HAP-1 (cell line): Measurements from ENCODE around the gene ATP5F1E.

Experiments
- DNase-seq, 2 experiments: peaks; one replicate each; pipeline ENCODE4 v3.0.0-alpha.2; 2016 to 2020; ENCODE audit warnings: low spot score in 2 of 2
- H3K27me3 ChIP-seq: fragments of 250-450 bp; sonication (Bioruptor Pico); 2 replicates; pipeline ENCODE4 v1.5.1; 2020; ENCODE audit warnings: low read depth, mild to moderate bottlenecking, moderate library complexity
- H3K36me3 ChIP-seq: fragments of 250-450 bp; sonication (Bioruptor Pico); replicated peaks from 2 replicates; pipeline ENCODE4 v1.5.1; 2020; ENCODE audit warnings: mild to moderate bottlenecking
- H3K4me1 ChIP-seq: fragments of 250-450 bp; sonication (Bioruptor Pico); 2 replicates; pipeline ENCODE4 v1.5.1; 2020; ENCODE audit warnings: mild to moderate bottlenecking
- H3K4me3 ChIP-seq: fragments of 250-450 bp; sonication (Bioruptor Pico); 2 replicates; pipeline ENCODE4 v1.5.1; 2020; ENCODE audit warnings: mild to moderate bottlenecking, moderate library complexity
- H3K9me3 ChIP-seq: fragments of 250-450 bp; sonication (Bioruptor Pico); 2 replicates; pipeline ENCODE4 v1.5.1; 2020; ENCODE audit warnings: mild to moderate bottlenecking, moderate library complexity
- in situ Hi-C: fragments of 300-500 bp; cut with MboI; formaldehyde crosslinking; loops from 3 replicates; pipeline ENCODE4 v1.14.3; 2020; ENCODE audit warnings: low sequenced_read_pairs, inconsistent platforms, mixed read lengths

Gene ATP5F1E

GRCh38 chr20:59024111-59024530, 8.0 kb downstream of the ATP5F1E start:
- in situ Hi-C loops: no loop called here
- H3K36me3 ChIP-seq: peaks cover 65% of the 10 kb centered on the region
- H3K27me3 ChIP-seq: no peaks in the 10 kb centered on the region
- DNase-seq: no peak
- peaks cover 13% of the 10 kb centered on the region for H3K4me1 ChIP-seq
- H3K9me3 ChIP-seq: no peaks in the 10 kb centered on the region
- H3K4me3 ChIP-seq: no peak overlapping the region

DNA sequence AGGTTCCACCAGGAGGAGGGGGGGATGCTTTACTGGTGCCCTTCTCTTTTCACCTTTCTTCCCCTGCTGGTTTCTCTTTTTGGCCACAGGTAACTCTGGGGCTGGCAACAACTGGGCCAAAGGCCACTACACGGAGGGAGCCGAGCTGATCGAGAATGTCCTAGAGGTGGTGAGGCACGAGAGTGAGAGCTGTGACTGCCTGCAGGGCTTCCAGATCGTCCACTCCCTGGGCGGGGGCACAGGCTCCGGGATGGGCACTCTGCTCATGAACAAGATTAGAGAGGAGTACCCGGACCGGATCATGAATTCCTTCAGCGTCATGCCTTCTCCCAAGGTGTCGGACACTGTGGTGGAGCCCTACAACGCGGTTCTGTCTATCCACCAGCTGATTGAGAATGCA, 8.5 kb downstream of the ATP5F1E start:
- Histone ChIP-seq H3K4me1 (peaks cover 9% of the 10 kb centered on the region), H3K27me3 (no peaks in the 10 kb centered on the region), H3K4me3 (no peak overlapping the region), H3K36me3 (peaks cover 60% of the 10 kb centered on the region), H3K9me3 (no peaks in the 10 kb centered on the region)
- in situ Hi-C loops: no loop called here
- no peak for DNase-seq

DNA sequence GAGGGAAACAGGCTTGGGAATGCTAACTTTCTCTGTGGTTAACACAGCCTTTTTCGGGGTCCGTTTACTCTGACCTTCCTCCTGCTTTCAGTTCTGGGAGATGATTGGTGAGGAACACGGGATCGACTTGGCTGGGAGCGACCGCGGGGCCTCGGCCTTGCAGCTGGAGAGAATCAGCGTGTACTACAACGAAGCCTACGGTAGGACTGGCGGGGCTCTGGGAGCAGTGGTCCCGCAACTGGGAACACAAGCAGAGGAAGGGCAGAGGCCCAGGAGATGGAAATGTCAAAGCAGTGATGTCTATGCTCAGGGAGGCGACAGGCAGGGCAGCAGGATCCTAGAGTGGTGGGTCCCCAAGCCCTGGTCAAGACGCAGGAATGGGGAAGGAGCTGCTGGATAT, 9.4 kb downstream of the ATP5F1E start:
- H3K27me3 ChIP-seq: no peaks in the 10 kb centered on the region
- in situ Hi-C loops: no loop called here
- H3K36me3 ChIP-seq: peaks cover 52% of the 10 kb centered on the region
- peaks cover under 1% of the 10 kb centered on the region for H3K4me1 ChIP-seq
- H3K4me3 ChIP-seq: no peak overlapping the region
- H3K9me3 ChIP-seq: no peaks in the 10 kb centered on the region
- DNase-seq: no peak

DNA sequence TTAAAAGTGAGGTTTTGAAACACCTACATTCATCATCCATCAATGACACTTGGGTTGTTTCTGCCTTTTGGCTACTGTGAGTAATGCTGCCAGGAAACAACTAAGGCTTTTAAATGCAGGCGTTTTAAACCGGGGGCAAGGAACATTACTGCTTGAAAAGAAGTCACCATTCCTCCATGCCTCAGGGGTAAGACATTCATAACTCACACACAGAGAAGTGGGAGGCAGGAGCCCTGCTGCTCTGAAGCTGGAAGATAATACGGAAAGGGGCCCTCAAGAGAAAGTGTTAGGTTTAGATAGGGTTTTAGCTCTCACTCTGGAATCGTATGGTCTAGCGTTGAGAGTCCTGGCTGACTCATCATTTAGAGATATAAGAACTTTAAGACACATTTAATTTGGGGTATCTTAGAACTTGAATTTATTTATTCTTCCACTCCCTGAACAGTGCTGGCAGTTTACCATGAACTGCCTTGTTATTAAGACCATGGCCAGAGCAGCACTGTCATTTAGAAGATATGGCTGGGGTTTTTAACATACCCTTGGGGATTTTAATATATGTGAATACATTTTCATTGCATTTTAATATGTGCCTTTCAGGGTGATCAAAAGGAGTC, 11.1 kb downstream of the ATP5F1E start:
- in situ Hi-C loops: no loop called here
- no peaks in the 10 kb centered on the region for H3K27me3 ChIP-seq
- peaks cover 36% of the 10 kb centered on the region for H3K36me3 ChIP-seq
- H3K4me3 ChIP-seq: no peak overlapping the region
- DNase-seq: no peak
- no peaks in the 10 kb centered on the region for H3K9me3 ChIP-seq
- H3K4me1 ChIP-seq: no peaks in the 10 kb centered on the region; the same call in 1 of the 2 replicates

- Histone ChIP-seq H3K4me1 (no peaks in the 10 kb centered on the region; the same call in 1 of the 2 replicates), H3K36me3 (peaks cover 18% of the 10 kb centered on the region), H3K4me3 (no peak within 1 kb of the TSS), H3K27me3 (no peaks in the 10 kb centered on the region), H3K9me3 (no peaks in the 10 kb centered on the region)
- in situ Hi-C loops: no loop called here
- no peak for DNase-seq
These were observed 12.9 kb downstream of the ATP5F1E start, which contains the start of gene TUBB1 for GRCh38 chr20:59019217-59019616. Gene TUBB1 (plus strand): TSS chr20:59019429. CDS start chr20:59019523, 94 bp downstream.

GRCh38 chr20:59018817-59019216, 13.3 kb downstream of the ATP5F1E start:
- Histone ChIP-seq H3K4me3 (no peak overlapping the region), H3K27me3 (no peaks in the 10 kb centered on the region), H3K4me1 (no peaks in the 10 kb centered on the region; the same call in 1 of the 2 replicates), H3K9me3 (no peaks in the 10 kb centered on the region), H3K36me3 (peaks cover 14% of the 10 kb centered on the region)
- in situ Hi-C loops: no loop called here
- no peak for DNase-seq

DNA sequence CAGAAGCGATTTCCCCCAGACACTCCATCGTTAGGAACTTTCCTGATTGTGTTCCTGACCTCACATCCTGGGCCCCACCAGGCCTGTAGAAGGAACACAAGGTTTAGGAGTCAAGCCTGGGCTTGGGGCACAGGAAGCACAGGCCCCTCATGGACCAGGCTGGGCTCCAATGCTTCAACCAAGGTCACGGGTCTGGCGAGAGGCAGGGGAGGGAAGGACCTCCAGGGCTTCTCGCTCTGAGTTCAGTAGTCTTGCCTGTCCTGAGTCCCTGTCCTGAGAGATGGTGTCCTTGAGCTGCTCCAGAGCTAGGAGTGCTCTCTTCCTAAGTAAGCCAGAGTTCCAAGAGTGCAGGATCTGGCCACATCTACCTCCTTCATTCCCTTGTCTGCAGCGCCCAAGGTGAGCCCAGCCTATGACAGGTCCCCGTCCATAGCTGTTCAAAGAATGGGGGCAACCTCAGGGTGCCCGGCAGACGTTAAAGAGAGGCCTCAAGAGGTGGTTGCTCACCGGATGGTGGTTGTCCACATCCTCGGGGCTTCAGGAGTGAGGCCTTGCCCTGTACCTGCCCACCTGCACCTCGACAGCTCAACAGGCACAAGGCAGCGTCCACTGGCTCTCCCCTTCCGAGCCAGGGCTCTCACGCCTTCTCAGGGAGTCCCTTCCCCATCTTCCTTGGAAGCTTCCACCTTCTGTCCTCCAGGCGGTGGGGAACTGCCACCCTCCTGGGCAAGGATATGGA, 14.5 kb downstream of the ATP5F1E start:
- no peak for DNase-seq
- no peaks in the 10 kb centered on the region; the same call in 1 of the 2 replicates for H3K4me1 ChIP-seq

GRCh38 chr20:59016795-59017492, 15.2 kb downstream of the ATP5F1E start:
- DNase-seq: no peak
- in situ Hi-C loops: no loop called here
- Histone ChIP-seq H3K4me1 (no peaks in the 10 kb centered on the region; the same call in 1 of the 2 replicates), H3K36me3 (no peaks in the 10 kb centered on the region; the same call in 1 of the 2 replicates), H3K27me3 (no peaks in the 10 kb centered on the region), H3K4me3 (no peak overlapping the region), H3K9me3 (no peaks in the 10 kb centered on the region)

More for the DNA sequence above, 14.5 kb downstream of the ATP5F1E start:
- Histone ChIP-seq H3K27me3 (no peaks in the 10 kb centered on the region), H3K36me3 (peaks cover 3% of the 10 kb centered on the region), H3K4me3 (no peak overlapping the region), H3K9me3 (no peaks in the 10 kb centered on the region)
- in situ Hi-C loops: no loop called here

DNA sequence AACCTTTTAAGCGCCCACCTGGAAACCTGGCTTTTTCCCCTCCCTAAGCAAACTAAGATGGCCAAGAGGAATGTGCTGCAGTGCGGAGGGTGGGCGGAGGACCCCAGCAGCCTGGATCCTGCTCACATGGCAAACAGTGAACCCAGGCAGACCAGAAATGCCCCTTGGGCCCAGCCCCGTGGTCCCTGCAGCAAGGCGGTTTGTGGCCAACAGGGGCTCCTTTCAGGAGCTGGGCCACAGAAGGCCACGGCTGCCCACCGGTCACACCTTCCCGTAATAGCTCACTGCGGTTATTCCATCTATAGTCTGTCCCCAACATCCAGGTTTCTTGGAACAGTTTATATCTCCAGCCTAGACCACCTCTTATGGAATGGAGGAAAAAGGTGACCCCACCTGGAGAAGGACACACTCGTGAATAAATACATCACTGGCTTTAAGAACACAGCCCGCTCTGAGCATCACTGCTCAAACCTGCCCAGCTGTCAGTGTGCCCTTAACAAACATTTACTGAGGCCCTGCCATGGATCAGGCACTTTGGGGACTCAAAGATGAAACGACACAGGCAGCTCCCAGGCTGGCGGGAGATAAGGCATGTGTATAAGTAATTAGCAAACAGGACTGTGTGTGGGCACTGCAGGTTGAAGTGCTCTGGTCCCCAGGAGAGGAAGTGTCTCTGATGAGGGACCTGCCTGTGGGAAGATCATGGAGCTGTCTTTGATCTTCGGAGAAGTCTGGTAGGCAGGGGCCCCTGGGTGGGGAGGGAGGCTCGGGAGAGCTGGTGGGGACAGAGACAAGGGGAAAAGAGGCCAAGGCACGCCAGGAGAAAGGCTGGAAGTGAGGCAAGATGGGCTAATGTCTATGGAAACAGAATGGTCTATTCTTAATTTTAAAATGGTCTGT, 16.1 kb downstream of the ATP5F1E start:
- Histone ChIP-seq H3K27me3 (no peaks in the 10 kb centered on the region), H3K9me3 (no peaks in the 10 kb centered on the region), H3K4me3 (no peak overlapping the region), H3K36me3 (no peaks in the 10 kb centered on the region; the same call in 1 of the 2 replicates), H3K4me1 (peaks cover 5% of the 10 kb centered on the region)
- no peak for DNase-seq
- in situ Hi-C loops: no loop called here

- in situ Hi-C loops: no loop called here
- Histone ChIP-seq H3K4me1 (peaks cover 9% of the 10 kb centered on the region), H3K4me3 (no peak overlapping the region), H3K36me3 (no peaks in the 10 kb centered on the region; the same call in 1 of the 2 replicates), H3K9me3 (no peaks in the 10 kb centered on the region), H3K27me3 (no peaks in the 10 kb centered on the region)
- no peak for DNase-seq
These were observed 16.7 kb downstream of the ATP5F1E start for GRCh38 chr20:59015411-59015810.

- no peaks in the 10 kb centered on the region for H3K27me3 ChIP-seq
- no peaks in the 10 kb centered on the region; the same call in 1 of the 2 replicates for H3K36me3 ChIP-seq
- in situ Hi-C loops: no loop called here
- DNase-seq: no peak
- H3K4me3 ChIP-seq: no peak overlapping the region
- no peaks in the 10 kb centered on the region for H3K9me3 ChIP-seq
- H3K4me1 ChIP-seq: peaks cover 9% of the 10 kb centered on the region
These were observed 17.3 kb downstream of the ATP5F1E start for GRCh38 chr20:59014680-59015389.

DNA sequence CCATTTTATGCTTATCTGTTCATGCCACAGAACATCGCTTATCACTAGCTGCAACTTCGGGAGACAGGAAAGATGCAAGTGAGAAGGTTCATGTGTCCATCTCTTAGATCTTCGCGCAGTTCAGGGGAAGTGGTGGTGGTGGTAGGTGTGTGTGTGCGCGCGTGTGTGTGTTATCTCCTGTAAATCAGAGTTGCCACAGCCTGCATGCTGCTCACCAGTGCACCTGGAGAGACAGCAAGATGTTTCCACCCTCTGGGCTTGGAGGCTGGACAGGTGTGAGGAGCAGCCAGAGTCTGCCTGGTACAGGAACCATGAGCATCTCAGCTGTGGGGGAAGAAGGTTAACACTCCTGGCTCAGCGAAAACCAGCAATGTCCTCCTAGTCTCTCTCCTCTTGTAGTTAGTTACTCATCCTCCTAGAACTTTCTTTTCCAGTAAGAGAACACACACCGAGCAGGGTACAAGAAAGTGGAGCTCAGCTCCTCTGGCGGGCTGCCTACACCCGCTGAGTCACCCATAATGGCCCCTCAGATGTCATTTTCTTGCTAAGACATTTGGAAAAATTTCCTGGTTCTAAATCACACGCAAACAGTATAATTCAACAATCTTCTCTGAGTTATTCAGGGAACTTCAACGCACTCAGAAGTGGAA, 18.1 kb downstream of the ATP5F1E start:
- no peak overlapping the region for H3K4me3 ChIP-seq
- in situ Hi-C loops: no loop called here

More for the DNA sequence above, 18.1 kb downstream of the ATP5F1E start:
- DNase-seq: no peak
- Histone ChIP-seq H3K36me3 (no peaks in the 10 kb centered on the region), H3K4me1 (peaks cover 9% of the 10 kb centered on the region), H3K9me3 (no peaks in the 10 kb centered on the region), H3K27me3 (no peaks in the 10 kb centered on the region)
